Suppressor macrophage treated with lipopolysaccharide for 1 hour (primary cell): ENCODE measurements around the gene MAP4K4.

Experiments used
- DNase-seq, 3 donors: peaks; one replicate each; pipeline ENCODE4 v3.0.0-alpha.2; 2020 to 2022

Gene MAP4K4

GRCh38 chr2:101818531-101819451 is 121.3 kb downstream of the MAP4K4 start:
- peak in 2 of 3 donors; percentile 36 for DNase-seq

GRCh38 chr2:101820519-101820918 is 123.0 kb downstream of the MAP4K4 start:
- peak; percentile 39 to 54 (median 43) for DNase-seq

GRCh38 chr2:101821059-101821805 is 123.7 kb downstream of the MAP4K4 start:
- DNase-seq = no peak

- DNase-seq = no peak
Measured at GRCh38 chr2:101821828-101822458, 124.4 kb downstream of the MAP4K4 start.

- peak; percentile 56 to 69 (median 63) for DNase-seq
Measured at GRCh38 chr2:101823347-101823791, 125.9 kb downstream of the MAP4K4 start.

GRCh38 chr2:101823859-101824258 is 126.4 kb downstream of the MAP4K4 start:
- DNase-seq = peak; percentile 27 to 62 (median 52)

- no peak for DNase-seq
Measured at GRCh38 chr2:101826716-101827115, 129.2 kb downstream of the MAP4K4 start.

GRCh38 chr2:101827246-101827645 is 129.7 kb downstream of the MAP4K4 start:
- DNase-seq = no peak

- DNase-seq = no peak
Measured at GRCh38 chr2:101828257-101828656, 130.8 kb downstream of the MAP4K4 start.

GRCh38 chr2:101828673-101829334 is 131.3 kb downstream of the MAP4K4 start:
- no peak for DNase-seq

GRCh38 chr2:101829429-101829828 is 131.9 kb downstream of the MAP4K4 start:
- DNase-seq = no peak

GRCh38 chr2:101830146-101830545 is 132.6 kb downstream of the MAP4K4 start:
- DNase-seq = peak in 2 of 3 donors; percentile 40 to 41

- peak; percentile 52 to 73 (median 69) for DNase-seq
Measured at GRCh38 chr2:101830555-101830954, 133.0 kb downstream of the MAP4K4 start.

GRCh38 chr2:101831351-101831865 is 133.9 kb downstream of the MAP4K4 start:
- peak; percentile 71 to 85 (median 78) for DNase-seq

GRCh38 chr2:101832114-101832513 is 134.6 kb downstream of the MAP4K4 start:
- peak in 2 of 3 donors; percentile 29 to 54 for DNase-seq

GRCh38 chr2:101833890-101834523 is 136.5 kb downstream of the MAP4K4 start:
- no peak for DNase-seq

GRCh38 chr2:101837354-101837753 is 139.8 kb downstream of the MAP4K4 start:
- no peak for DNase-seq

GRCh38 chr2:101841679-101842327 is 144.3 kb downstream of the MAP4K4 start:
- DNase-seq = no peak

GRCh38 chr2:101842471-101842870 is 145.0 kb downstream of the MAP4K4 start:
- no peak for DNase-seq

- no peak for DNase-seq
Measured at GRCh38 chr2:101843048-101843447, 145.5 kb downstream of the MAP4K4 start.

GRCh38 chr2:101843471-101843870 is 146.0 kb downstream of the MAP4K4 start:
- no peak for DNase-seq
